GM18502 (cell line): ENCODE data around the gene NAGS.
"Not testable (repeated sequence)": the region's sequence is repeated elsewhere in the genome, so short reads cannot be mapped to it uniquely, and the experiment has no call there.

ENCODE experiments used
- ATAC-seq: cut with Tn5 transposase; IDR thresholded peaks from one replicate; pipeline ENCODE4 v1.9.1; 2021; ENCODE audit warnings: mild to moderate bottlenecking; ENCODE audit not compliant: unreplicated experiment, poor library complexity

NAGS gene

DNA sequence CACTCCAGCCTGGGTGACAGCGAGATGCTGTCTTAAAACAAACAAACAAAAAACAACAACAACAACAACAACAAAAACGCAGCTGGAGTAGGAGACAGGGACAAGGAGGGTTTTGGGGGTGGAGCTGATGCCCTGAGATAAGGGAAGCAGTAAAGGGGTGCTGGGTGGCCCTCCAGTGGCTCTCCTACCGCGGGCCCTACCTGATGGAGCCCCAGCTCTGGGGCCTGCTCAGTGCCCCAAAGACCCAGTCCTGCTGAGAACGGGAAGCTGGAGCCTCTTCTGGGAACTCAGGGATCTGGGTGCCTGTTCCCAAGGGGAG lies 21.3 kb upstream of the NAGS start:
- ATAC-seq = no peak

DNA sequence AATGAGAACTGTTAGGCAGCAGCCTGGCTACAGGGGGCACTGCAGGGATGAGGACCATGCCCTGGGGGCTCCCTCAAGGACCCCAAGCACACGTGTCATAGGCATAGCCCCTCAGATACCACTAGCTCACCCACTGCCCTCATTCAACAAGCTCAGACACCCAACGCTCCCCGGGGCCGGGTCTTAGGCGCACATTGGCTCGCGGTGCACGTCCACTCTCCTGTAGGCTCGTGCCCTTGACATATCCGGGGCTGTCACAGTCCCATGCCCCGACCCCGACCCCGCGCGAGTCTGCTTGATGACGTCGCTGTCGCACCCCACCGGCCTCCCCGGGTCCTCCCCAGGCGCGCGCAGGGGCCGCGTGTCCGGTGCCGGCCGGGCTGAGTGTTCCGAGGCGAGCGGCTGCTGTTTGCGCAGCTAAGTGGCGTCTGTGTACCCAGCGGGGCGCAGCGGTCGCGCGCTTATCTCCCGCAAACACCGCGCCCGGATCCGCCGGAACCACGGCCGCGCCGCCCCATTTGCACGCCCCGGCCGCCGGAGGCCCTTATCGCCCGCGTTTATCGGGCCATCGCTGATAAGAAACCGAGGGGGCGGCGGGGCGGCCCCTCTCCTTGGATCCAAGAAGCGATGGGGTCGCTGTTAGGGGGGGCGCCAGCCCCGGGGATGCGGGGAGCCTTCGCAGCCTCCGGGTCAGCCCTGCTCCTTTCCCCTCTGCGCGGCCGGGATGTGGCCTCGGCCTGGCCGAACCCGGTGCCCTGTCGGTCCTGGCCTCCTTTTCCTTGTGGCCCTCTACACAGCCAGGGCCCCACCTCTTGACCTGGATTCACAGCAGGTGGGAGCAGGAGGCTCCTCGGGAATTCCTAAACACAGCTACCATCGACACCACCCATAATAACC lies 20.7 kb upstream of the NAGS start:
- no peak for ATAC-seq

DNA sequence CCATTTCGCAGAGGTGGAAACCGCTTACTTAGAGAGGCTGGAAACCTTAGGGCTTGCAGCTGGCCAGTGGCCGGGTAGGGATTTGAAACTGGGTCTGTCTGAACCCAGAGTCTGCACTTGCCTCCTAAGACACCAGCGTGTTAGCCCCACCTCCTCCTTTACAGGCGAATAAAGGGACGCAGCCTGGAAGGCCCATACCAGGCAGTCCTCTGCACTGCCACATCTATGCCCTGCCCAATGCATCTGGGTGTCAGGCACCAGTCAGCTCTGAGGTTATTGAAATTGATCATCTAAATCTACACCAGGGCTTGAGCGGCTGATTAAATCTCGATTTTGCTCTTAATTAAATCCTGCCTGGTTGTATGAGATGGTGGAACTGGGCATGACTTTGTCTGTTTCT lies 19.9 kb upstream of the NAGS start:
- no peak for ATAC-seq

DNA sequence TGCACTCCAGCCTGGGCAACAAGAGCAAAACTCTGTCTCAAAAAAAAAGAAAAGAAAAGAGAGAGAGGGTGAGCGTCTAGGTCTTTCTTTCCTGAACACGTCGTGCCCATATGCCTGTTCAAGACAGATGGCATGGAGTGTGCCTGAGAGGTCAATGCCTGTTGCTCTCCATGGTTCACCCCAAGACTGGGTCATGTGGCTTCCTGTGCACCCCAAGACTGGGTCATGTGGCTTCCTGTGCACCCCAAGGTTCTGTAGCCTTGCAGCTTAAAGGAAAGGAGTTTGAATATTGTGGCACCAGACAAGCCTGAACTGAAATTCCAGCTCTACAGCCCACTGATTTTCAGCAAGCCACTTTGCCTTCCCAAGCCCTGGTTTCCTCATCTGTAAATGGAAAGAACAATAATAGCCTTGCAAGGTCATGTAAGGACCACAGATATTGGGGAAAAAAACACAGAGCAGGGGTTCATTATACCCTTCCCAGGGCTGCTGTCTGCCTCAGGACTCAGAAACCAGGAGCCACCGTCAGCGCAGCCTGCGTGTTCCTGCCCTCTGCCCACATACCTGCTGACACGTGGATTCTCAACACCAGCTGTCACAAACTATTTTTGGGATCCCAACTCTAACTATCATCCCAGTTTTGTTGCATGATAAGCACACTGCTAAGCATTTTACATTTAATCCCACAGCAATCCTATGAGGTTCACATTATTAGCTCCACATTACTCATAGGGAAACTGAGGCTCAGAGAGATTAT lies 18.0 kb upstream of the NAGS start:
- no peak for ATAC-seq

DNA sequence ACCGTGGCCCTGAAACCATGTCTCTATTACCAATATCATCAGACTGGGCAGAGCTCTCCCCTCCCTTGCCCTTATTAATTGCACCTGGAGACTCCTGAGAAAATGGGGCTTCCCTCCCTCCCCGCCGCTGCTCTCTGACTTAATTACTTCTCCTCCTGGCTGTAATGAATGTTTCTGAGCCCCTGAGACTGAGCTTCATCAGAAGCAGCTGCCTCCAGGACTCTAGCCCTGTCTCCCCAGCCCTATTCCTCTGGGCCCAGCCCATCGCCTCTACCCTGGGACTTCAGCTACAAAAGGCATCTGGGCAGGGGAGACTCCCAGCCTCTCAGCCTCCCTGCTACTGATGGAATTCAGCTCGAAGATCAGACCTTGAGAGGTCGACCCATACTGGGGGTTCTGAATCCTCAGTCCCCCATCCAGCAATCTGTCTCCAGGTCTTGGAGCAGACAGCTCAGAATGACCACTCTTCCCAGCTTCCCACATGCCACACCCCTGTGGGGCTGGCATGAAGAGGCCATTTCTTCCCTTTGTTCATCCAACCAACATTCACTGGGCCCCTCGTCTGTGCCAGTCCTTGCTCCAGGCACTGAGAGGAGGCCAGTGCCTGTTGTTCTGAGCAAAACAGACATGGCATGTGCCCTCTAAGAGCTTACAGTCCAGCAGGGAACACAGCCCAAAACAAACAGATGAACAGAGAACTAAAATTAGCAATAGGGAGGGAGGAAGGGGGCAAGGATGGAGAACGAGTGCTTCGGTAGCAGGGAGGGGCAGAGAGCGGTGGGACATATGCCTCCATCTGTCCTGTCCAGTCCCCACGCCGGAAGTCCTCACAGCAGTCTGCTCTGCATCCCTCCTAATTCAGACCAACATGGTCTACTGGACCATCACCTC lies 17.0 kb upstream of the NAGS start:
- no peak for ATAC-seq

DNA sequence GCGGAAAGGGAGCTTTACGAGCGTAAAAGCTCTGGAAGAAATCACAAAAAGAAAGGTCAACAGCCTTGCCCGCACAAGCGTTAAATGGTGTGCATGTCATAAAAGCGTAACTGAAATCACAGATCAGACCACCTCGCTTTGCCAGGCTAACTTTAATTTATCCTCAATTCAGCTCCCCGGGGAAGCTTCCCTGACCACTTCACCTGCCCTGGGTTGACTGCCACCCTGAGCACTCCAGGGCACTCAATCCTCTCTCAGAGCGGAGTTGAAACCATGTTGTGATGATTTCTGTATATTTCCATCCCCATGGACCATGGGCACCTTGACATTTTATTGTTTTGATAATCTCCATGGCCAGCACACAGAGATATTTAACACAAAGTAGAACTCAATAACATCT lies 16.1 kb upstream of the NAGS start:
- no peak for ATAC-seq

DNA sequence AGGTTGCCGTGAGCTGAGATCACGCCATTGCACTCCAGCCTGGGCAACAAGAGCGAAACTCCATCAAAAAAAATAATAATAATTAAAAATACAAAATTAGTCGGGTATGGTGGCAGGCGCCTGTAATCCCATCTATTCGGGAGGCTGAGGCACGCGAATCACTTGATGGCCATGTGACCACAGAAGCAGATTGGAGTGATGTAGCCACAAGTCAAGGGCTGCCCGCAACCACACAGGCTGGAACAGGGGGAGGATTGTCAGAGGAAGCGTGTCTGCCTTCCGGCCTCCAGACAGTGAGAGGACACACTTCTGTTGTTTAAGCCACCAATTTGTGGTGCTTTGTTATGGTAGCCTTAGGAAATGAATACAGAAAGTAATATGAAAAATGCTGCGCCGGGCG lies 11.8 kb upstream of the NAGS start:
- ATAC-seq = no peak

DNA sequence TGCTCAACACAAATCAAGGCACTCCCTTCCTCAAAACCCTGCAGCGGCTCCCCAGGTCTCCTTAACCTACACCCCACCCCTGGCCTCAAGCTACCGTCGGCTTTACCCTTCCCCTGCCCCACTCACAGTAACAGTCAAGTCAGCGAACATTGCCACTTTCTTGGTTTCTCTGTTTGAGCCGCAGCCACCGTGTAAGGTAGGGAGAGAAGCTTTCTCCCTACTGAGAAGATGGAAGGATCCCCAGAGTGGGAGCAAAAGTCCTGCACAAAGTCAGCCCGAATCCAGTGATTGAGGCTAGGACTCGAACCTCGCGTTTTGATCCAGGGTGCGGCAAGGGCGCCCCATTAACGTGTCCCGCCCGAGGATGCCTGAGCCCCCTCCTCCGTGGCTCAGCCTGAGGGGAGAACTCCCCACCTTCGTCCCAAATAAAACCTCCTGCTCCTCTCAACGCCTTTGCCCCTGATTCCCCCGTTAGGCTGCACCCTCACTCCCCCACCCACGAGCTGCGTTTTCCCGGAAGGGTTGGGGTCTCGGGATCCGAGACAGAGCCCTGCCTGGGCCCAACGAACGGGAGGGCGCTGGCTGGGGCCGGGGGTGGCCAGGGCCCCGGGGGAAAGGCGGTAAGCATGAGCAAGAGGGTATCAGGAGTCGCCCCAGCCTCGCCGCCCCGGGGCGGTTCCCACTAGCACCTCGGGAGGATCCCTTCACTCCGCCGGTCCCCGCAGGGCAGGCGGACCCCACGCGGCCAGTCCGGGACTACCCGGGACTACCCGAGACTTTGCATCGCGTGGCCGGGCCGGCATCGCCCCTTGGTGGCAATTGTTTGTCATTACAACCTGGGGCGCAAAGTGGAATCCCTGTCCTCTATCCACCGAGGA lies 9.9 kb upstream of the NAGS start:
- ATAC-seq = no peak

DNA sequence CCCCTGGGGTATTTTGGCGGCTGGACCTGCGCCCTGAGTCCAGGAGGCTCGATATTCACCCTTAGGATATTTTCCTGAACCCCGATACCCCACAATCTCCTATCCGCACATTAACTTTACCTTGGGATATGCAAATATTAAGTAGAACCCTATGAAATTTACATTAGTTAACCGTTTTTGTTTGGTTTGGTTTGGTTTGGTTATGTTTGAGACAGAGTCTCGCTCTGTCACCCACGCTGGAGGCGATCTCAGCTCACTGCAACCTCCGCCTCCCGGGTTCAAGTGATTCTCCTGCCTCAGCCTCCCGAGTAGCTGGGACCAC lies 9.3 kb upstream of the NAGS start:
- no peak for ATAC-seq

DNA sequence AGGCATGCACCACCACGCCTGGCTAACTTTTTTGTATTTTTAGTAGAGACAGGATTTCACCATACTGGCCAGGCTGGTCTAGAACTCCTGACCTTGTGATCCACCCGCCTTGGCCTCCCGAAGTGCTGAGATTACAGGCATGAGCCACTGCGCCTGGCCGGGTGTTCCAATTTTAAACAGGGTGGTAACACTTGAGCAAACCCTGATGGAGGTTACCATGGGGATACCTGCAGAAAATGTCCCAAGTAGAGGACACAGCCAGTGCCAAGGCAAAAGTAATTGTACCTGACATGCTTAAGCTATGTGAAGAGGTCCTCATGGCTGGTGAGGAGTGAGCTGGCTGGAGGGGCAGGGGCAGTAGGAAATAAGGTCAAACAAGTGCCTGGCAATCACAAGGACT lies 7.2 kb upstream of the NAGS start:
- not testable (repeated sequence) for ATAC-seq

DNA sequence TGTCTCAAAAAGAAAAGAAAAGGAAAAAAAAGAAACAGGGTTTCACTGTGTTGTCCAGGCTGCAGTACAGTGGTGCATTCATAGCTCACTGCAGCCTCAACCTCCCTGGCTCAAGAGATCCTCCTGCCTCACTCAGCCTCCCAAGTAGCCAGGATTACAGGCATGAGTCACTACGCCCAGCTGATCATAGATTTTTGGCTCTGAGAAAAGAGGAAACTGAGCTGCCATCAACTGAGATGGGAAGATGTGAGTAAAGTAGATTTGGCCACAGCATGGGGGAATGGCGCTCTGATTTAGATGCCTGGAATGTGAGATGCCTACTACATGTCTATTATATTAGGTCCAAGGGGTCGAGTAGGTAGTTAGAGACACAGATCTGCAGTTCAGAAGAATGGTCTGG lies 5.9 kb upstream of the NAGS start:
- ATAC-seq = no peak

DNA sequence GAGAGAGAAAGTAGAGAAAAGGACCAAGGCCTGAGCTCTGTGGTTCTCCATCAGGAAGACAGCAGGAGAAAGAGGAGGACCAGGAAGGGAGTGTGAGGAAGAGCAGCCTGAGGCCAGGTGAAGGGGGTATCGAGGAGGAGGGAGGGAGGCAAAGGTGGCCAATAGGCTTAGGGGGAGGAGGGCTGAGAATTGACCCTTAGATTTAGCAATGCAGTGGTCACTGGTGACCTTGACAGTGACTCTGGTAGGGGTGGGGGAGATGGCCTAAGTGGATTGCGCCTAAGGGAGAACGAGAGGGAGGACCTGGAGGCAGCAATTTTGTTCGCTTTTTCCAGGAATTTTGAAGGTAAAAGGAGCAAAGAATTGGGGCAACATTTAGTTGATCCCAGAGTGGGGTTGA lies 5.4 kb upstream of the NAGS start:
- no peak for ATAC-seq

DNA sequence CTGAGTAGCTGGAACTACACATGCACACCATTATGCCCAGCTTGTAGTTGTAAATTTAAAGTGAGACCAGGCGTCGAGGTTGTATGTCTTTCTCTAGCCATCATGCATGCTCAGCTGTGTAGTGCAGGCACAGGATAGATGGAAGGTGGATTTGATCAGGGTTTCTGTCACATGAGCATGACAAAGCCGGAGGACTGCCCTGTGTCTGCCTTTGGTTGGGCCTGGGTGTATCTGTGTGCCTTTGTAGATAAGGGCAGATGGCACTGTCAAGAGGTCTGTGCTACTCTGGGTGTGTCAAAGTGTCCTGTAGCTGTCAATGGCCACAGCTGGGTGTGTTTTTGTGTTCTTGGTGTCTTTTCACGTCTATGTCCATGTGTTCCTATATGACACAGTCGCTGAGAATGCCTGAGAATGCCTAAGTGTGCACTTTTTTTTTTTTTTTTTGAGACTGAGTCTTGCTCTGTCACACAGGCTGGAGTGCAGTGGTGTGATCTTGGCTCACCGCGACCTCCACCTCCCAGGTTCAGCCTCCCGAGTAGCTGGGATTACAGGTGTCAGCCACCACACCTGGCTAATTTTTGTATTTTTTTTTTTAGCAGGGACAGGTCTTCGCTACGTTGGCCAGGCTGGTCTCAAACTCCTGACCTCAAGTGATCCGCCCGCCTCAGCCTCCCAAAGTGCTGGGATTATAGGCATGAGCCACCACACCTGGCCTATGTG lies 4.1 kb upstream of the NAGS start:
- no peak for ATAC-seq

DNA sequence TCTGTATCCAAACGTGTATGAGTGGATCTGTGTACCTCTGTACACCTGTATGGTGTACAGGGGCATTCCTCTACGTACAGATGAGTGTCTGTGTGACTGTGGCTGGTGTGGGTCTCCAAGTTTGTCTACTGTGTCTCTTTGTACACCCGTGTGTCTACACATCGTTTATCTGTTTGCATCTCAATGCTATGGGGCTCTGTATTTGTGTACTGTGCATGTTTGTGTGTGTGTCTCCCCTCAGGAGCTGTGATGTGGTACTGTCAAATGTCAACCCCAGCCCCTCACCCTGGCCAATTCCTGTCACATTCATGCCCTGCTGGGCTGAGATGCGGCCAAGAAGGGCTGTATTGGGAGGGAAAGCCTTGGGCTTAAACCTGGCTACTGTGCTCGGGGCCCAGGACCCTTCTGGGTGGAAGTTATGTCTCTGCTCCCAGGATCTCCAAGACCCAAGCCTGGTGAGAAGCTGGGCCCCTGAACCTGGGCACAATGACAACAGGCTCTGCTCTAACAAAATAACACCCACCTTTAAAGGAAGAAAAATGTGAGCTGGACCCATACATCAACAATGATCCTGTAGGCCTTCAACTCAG lies 3.5 kb upstream of the NAGS start:
- no peak for ATAC-seq

DNA sequence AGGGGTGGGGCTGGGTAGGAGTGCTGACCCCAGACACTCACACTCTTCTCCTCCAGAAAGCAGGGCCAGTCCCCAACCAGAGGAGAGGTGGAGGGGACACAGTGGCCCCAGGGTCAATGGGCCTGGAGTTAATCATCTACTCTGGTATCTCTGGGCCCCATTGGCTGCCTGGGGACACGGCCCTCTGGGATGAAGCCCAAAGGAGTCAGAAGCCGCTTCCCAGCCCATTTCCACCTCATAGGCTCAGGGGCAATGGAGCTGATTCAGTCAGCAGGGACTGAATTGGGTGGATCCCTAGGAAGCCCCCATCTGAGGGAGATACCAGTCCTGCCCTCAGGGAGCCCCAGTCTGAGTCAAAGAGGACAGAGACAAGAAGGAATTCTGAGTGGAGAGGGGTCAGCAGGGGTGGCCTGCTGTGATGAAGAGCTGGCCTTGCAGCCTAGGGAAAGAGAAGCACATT lies 2.9 kb upstream of the NAGS start:
- no peak for ATAC-seq

DNA sequence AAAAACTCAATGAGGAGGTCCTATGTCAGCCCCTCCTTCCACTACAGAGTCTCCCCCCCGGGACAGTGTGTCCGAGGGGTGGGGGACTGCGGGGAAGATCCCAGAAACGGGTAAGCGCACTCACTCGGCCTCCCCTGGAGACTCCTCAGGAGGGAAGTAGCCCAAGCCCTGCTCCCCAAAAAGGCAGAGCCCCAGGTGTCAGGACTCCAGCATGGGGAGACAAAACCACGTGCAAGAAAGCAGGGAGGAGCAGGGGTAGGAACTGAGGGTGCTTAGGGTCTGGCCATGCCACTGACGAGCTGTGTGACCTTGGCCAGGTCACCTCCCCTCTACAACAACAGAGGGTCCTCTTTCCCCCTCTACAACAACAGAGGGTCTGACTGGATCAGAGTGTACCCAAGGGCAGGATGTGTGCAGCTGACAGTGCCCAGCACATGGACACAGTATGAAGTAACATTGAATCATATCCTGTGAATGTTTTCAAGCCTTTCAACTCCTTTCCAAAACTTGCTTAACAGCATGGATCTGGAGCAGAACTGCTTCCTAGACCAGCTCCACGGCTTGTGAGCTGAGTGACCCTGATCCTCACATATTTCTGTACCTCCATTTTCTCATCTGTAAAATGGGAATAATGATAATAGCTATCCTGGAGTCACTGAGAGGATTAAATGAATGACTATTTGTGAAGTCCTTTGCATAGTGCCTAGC lies 2.1 kb upstream of the NAGS start:
- ATAC-seq = no peak

DNA sequence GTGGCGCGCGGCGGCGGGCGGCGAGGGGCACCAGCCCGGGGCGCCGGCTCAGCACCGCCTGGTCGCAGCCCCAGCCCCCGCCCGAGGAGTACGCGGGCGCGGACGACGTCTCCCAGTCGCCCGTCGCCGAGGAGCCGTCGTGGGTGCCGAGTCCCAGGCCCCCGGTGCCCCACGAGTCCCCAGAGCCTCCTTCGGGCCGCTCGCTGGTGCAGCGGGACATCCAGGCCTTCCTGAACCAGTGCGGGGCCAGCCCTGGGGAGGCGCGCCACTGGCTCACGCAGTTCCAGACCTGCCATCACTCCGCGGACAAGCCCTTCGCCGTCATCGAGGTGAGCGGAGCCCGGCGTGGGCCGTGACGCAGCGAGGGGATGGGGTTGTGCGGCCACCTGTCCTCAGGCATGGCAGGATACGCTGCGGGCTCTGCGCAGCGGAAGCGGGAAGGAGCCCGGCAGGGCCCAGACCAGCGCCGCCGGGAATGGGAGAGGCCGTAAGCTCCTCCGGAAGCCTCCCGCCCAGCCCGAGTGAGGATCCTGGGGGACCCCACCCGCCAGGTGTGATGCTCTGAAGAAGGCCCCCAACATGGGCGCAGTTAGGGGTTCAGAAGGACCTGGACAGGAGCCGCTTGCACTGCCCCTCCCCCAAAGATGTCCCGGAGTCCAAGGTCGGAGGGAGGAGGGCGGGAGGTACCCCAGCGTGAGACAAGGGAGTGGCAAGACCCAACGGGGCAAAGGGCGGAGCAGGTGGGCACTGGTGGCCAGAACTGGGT lies 522 bp downstream of the NAGS start:
- no peak for ATAC-seq
